Measurements from ENCODE around the gene SBF2.
A peak's percentile ranks its signal among the peaks of the same experiment; 100 is the strongest.

DNA sequence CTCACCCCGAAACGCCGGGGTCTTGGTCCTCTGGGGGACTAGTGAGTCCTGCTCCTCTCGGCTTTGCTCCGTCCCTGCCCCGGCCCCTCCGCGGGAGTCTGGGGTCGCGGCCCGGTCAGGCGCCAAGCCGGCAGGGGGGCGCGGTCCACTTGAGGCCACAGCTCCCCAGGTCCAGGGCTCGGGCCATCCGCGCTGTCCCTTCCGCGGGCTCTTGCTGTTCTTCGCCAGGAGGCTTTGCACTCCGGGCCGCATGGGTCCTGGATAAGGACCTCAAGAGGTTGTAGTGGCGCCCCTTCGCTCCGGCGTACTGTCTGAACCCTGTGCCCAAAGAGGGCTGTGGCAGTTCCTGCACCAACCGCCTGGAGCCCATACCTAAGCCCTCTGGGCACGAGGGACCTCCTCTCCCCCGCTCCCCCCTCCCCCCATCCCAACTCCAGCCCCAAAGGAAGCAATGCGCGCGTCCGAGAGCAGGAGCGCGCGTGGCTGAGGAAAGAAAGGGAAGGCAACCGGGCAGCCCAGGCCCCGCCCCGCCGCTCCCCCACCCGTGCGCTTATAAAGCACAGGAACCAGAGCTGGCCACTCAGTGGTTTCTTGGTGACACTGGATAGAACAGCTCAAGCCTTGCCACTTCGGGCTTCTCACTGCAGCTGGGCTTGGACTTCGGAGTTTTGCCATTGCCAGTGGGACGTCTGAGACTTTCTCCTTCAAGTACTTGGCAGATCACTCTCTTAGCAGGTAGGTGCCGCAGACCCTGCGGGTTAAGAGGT lies 10.7 kb upstream of the SBF2 start, which contains the start of gene ADM:
- TF ChIP-seq CTCF (IDR thresholded peaks at IDR 0.05; ENCODE audit: low read length): peak; percentile 66
- no peak for TF ChIP-seq EZH2 (optimal IDR thresholded peaks at IDR 0.05; ENCODE audit: low read depth, low read length)
